ENCODE measurements around the gene UNC13D.
"Not testable (repeated sequence)": the region's sequence is repeated elsewhere in the genome, so short reads cannot be mapped to it uniquely, and the experiment has no call there.

Gene UNC13D

DNA sequence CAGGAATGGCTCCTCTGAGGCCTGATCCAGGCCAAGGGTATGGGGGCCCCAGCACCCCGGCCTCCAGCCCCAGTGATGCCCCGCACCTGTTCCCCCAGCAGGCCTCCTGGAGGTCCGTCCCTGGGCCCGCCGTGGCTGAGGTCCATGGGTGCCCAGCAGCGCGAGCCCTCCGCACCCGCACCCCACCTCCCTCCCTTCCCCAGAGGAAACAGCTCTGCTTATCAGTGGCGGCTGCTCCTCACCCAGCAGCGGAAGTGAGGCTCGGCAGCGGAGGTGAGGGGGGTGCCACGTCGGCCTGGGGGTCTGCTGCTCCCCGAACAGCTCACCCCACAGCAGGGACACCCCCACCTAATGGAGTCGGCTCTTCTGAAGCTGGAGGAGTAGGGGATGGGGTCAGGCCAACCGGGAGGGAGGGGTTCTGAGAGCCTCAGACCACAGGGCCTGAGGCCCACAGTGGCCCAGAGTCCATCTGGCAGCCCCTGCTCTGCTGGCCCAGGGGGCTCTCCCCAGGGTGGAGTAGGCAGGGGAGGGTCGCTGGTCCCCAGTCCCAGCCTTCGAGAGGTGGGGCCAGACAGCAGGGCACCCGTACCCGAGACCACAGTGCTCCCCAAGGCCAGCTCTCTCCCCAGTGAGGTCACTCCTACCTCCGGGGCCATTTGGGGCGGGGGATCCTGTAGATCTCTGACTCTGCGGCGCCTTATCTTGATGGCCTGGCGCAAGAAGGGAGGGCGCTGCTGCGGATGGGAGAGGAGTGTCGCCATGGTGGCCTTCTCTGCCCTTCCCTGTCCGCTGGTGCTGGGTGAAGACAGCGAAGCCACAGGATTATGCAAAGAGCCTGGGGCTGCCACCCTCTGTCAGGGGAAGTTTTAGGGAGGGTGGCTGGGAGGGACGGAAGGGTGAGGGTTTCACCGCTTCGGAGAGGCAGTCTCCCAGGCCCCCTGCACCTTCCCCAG, at the start of gene UNC13D:
Gene UNC13D, minus strand, starts transcription at position 828 of the 953 bp plus-strand sequence. Its CDS starts 67 bp downstream, at position 761.
- DNase-seq (ENCODE audit: low read depth in 2 of 2, low spot score in 1 of 2), result peak in 1 of 2 donors; percentile 44

GRCh38 chr17:75893305-75894048, 49.3 kb upstream of the UNC13D start:
- DNase-seq (ENCODE audit: low read depth in 2 of 2, low spot score in 1 of 2), result no peak

DNA sequence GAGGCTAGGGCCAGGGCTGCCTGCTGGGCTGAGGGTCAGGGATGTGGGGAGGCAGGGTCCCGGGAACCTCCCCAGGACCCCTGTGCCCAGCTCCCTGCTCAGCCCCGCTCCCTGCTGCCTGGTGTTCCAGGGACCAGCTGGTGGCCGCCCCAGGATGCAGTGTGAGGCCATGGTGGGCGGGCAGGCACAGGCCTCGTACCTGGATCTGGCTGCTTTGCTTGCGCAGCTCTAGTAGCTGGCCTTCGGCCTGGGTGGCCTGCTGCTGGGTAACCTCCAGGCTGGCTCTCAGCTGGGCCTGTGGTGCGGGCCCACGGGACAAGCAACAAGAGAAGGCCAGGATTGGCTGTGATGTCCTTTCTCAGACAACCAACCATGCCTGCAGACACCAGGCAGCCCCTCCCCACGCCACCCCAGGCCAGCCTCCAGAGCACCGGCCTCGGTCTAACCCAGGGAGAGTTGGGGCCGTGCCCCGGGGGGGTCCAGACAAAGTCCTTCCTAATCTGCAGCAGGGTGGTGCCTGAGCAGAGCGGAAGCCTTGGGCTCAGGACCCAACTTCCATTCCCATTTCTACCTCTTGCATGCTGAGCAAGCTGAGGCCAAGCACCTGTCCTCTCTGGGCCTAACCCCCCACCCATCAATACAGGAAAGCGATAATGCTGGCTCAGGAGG, 48.5 kb upstream of the UNC13D start:
- DNase-seq (ENCODE audit: low read depth in 2 of 2, low spot score in 1 of 2), result no peak

- no peak for DNase-seq (ENCODE audit: low read depth in 2 of 2, low spot score in 1 of 2)
These were observed 47.7 kb upstream of the UNC13D start for GRCh38 chr17:75891605-75892555.

DNA sequence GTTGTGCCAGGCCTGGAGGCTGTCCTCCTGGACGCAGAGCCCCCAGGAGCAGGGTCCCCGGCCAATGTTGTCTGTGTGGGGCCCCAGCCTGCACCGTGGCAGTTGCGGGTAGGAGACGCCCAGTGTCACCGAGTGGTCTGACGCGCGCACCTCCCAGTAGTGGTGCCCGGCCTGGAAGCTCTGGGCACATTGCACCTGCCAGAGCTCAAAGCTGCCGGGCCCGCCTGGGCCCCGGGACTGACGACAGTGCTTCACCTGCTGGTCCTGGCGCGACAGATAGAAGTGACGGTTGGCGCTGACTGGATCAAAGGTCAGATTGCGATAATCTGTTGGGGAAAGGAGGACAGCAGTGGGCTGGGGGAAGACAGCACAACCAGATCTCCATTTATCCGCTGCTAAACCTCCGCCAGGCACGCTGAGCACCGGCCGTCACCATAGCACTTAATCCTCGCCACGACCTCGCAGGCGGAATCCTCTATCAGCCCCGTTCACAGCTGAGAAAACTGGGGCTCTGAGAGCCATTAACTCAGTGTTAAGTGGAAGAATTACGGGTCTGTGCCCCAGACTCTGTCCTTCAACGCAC, 46.9 kb upstream of the UNC13D start:
- DNase-seq (ENCODE audit: low read depth in 2 of 2, low spot score in 1 of 2), result no peak

- DNase-seq (ENCODE audit: low read depth in 2 of 2, low spot score in 1 of 2), result no peak
These were observed 45.2 kb upstream of the UNC13D start for GRCh38 chr17:75889454-75889853.

GRCh38 chr17:75888484-75888883, 44.3 kb upstream of the UNC13D start:
- DNase-seq (ENCODE audit: low read depth in 2 of 2, low spot score in 1 of 2), result no peak

DNA sequence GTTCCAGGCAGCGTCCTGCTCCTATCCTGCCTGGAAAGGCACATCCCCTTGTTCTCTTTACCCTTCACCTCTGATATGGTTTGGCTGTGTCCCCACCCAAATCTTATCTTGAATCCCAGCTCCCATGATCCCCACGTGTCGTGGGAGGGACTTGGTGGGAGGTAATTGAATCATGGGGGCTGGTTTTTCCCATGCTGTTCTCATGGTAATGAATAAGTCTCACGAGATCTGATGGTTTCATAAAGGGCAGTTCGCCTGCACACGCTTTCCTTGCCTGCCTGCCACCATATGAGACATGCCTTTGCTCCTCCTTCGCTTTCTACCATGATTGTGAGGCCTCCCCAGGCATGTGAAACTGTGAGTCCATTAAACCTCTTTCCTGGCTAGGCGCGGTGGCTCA, 41.7 kb upstream of the UNC13D start:
- not testable (repeated sequence) for DNase-seq (ENCODE audit: low read depth in 2 of 2, low spot score in 1 of 2)

GRCh38 chr17:75885431-75885830, 41.2 kb upstream of the UNC13D start:
- no peak for DNase-seq (ENCODE audit: low read depth in 2 of 2, low spot score in 1 of 2)

DNA sequence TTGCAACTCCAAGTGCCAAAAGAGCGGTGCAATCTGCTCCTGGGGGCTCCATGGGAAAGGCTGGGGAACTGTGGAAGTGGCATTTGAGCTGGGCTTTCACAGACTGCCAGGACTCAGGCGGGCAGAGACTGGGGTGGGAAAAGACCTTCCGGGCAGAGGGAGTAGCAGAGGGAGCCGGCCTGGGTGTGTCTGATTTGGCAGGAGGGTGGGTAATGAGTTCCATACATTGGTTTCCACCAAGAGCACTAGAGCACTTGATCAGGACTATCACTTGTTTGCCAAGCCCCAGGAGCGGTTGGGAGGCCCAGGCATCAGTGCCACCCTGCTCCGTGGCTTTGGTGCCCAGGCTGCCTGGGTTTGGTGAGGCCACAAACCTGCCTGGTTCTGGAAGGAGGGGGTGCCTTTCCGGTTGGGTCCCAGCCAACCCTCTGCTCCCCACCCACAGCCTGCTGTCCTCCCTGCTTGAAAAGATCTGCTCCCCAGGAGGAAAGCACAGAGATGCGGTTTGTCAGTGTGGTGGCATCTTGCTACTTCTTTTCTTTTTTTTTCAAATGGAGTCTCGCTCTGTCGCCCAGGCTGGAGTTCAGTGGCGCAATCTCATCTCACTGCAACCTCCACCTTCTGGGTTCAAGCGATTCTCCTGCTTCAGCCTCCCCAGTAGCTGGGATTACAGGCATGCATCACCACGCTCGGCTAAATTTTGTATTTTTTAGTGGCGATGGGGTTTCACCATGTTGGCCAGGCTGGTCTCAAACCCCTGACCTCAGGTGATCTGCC, 37.7 kb upstream of the UNC13D start:
- no peak for DNase-seq (ENCODE audit: low read depth in 2 of 2, low spot score in 1 of 2)

DNA sequence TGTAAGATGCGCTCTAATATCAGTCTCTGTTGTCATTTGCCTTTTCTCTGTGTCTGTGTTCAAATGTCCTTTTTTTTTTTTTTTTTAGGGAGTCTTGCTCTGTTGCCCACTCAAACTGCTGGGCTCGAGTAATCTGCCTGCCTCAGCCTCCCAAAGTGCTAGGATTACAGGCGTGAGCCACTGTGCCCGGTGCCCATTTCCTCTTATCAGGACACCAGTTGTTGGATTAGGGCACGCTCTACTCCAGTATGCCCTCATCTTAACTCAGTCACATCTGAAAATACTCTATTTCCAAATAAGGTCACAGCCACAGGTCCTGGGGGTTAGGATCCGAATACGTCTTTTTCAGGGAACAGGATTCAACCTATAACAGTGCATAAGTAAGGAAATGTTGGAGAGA, 36.1 kb upstream of the UNC13D start:
- no peak for DNase-seq (ENCODE audit: low read depth in 2 of 2, low spot score in 1 of 2)

DNA sequence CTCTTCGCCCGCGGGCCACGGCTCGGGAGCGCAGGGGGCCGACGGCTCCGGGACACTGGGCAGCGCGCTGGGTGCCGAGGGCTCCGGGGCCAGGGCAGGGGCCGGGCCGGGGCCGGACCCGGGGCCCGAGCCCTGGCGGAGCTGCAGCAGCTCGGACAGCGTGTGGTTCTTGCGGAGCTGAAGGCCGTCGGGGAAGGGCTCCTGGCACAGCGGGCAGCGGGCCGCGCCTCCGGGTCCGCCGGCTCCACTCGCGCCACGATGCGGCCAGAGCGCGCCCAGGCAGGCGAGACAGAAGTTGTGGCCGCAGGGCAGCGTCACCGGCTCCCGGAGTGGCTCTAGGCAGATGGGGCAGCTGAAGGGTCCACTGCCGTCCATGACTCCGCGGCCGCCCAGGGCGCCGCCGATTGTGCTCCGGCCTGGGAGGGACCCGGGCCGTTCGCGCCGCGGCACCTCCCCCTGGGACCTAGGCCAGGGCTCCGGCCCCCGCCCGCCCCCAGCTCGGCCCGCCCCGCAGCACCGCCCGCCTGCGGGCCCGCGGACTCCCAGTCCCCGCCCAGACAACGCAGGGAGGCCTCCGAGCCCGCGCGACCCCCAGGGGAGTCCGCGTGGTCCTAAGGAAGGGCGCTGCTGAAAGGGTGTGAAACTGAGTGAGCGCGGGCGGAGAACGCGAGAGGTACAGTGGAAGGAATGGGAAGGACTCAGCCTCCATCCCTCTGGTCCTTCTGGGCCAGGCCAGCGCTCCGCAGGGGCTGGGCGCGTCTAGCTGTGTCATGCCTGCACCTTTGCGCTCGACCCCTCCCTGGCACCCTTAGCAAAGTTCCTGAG, 34.2 kb upstream of the UNC13D start, which contains the start of gene TRIM47:
Gene TRIM47, minus strand, starts transcription at position 408 of the 825 bp plus-strand sequence. Its CDS starts 33 bp downstream, at position 375.
- DNase-seq (ENCODE audit: low read depth in 2 of 2, low spot score in 1 of 2), result no peak

DNA sequence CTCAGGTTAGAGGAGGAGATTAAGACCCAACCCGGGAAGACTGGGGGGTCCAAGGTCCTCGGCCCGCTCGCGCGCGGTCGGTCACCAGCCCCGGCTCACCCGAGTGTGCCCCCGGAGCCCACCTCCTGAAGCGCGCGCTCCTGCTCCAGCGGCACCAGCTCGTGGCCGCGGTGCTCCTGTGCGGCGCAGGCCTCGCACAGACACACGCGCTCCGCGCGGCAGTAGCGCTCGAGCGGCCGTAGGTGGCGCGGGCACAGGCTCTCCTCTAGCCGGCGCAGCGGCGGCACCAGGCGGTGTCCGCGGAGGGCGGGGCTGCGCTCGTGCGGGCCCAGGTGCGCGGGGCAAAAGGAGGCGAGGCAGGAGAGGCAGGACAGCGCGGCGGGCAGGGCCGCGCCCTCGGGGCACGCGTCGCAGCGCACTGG, 33.6 kb upstream of the UNC13D start:
- DNase-seq (ENCODE audit: low read depth in 2 of 2, low spot score in 1 of 2), result peak; percentile 38 to 43

GRCh38 chr17:75876938-75877751, 32.9 kb upstream of the UNC13D start:
- DNase-seq (ENCODE audit: low read depth in 2 of 2, low spot score in 1 of 2), result no peak

GRCh38 chr17:75876190-75876937, 32.2 kb upstream of the UNC13D start:
- peak; percentile 34 to 46 for DNase-seq (ENCODE audit: low read depth in 2 of 2, low spot score in 1 of 2)

GRCh38 chr17:75875940-75876189, 31.7 kb upstream of the UNC13D start:
- DNase-seq (ENCODE audit: low read depth in 2 of 2, low spot score in 1 of 2), result no peak

Data from stimulated activated CD8-positive, alpha-beta memory T cell treated with anti-CD3 and anti-CD28 coated beads, Interleukin-4, amount 100 ng/mL, for 4 hours (primary cell).